ENCODE data around the gene KCNJ6.
"Not testable (repeated sequence)": the region's sequence is repeated elsewhere in the genome, so short reads cannot be mapped to it uniquely, and the experiment has no call there.

The KCNJ6 gene

DNA sequence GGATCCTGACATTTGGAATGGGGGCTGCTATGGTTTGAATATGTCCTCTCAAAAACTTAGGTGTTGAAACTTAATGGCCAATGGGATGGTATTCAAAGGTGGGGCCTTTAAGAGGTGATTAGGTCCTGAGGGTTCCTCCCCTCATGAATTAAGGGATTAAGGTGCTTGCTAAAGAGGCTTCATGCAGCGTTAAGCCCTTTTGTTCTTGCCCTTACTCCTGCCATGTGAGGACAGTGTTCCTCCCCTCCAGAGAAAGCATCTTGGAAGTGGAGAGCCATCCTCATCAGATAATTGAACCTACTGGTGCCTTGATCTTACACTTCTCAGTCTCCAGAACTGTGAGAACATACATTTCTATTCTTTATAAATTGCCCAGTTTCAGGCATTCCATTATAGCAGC lies 146.6 kb downstream of the KCNJ6 start:
- DNase-seq (ENCODE audit: low spot score) = no peak

DNA sequence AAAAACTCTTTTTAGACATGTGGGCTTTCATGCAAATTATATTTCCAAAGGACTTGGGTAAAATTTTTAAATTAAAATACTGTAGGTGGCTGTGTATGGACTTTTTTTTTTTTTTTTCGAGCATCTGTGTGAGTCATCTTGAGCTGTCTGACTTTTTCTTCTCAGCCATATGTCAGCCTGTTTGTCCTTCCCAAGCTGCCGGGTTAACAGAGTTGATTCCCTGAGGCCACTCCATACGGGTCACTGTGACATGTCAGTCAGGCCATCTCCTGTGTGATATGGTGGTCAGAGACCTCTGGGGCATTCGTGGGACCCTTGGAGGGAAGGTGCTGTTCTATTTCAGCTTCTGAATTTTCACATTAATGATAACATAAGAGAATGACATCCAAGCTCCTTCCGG lies 148.3 kb downstream of the KCNJ6 start:
- DNase-seq (ENCODE audit: low spot score) = no peak

DNA sequence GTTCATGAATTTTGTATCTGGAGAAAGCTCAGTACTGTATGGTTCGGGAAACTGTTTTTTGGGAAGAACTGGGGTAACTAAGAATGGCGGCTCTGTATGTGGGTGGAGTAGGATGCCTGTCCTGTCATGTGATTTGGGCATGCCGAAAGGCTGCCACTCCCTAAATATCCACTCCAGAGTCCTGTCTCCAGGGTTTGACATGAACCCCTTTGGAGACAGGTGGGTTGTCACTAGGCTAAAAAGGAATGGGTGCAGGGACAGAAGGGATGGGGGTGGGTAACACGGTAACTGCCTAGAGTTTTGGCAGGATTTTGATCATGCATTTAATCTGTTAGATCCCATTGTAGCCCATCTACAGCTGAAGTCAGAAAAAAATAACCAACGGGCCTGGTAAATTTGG lies 150.1 kb downstream of the KCNJ6 start:
- no peak for DNase-seq (ENCODE audit: low spot score)

DNA sequence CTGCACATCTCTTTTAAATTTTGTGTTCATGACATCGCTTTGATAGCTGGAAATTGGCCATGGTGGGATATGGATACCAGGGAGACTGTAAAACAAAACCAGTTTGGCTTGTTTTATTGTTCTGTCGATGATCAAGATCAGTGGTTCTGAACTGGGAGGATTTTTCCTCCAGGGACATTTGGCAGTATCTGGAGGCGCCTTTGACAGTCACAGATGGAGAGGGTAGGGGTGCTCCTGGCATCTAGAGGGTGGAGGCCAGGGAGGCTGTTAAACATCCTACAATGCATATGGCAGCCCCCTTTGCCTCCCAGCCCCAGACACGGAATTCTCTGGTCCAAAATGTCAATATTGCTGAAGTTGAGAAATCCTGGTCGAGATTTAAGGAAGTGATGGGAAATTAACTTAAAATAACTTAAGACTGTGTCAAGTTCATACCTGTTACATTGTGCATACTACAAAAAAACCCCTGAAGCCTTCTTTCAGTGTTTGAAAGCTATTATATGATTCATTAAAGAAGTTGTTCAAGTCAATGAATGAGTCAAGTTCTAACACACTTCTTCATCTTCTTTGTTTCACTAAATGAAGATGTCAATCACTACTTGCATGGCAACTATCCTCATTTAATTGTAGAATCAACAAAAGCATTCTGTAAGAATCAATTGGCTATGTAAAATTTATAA lies 150.9 kb downstream of the KCNJ6 start:
- no peak for DNase-seq (ENCODE audit: low spot score)

DNA sequence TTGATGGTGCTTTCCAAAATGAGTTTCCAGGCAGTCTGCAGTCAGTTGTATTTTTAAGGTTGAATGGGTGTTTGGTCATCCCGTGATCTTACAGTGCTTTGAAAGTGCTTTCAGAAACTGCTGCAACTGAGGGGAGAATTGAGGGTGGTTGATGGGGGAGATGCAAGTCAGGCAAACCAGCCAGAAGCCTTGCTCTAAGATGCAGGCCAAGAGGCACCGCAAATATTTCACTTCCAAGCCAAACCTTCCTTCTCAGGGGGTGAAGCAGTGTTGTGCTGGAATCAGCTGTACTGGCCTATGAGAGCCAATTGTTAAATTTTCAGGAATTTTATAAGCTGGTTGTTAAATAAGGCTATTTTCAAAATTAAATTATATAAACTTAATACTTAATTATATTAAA lies 151.6 kb downstream of the KCNJ6 start:
- no peak for DNase-seq (ENCODE audit: low spot score)

DNA sequence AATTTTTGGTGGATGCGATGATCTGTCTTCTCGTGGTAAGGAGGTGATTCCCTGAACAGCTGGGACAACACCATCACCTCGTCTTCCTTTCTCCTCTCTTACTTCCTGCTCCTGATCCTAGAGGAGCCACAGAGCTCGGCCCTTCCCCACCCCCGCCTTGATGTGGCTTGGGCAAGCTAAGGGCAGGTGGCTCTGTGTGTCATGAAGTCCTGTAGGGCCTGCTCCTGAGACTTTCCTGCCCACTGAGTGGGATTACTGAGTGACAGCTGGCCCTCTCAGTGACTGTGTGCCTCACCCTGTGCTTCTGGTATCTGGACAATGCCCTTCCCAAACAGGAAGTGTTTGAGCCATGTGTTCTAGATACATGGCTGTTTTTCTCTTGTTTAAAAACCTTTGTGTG lies 153.0 kb downstream of the KCNJ6 start:
- no peak for DNase-seq (ENCODE audit: low spot score)

DNA sequence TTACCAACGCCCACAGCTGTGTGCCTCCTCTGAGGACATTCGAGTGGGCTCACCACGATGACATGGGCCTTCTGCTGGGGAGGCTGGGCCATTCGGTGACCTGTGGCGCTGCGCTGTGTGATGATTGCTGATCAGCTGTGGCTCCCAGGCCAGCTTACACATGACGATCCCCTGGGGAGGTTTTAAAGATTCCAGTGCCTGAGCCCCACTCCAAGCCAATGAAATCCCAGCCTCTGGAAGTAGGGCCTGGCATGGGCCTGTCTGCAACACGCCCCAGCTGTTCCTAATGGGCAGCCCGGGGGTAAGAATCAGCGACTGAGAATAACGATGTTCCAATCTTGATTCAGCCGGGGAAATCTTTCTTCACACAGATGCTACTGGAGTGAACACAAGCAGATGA lies 153.7 kb downstream of the KCNJ6 start:
- DNase-seq (ENCODE audit: low spot score) = no peak

DNA sequence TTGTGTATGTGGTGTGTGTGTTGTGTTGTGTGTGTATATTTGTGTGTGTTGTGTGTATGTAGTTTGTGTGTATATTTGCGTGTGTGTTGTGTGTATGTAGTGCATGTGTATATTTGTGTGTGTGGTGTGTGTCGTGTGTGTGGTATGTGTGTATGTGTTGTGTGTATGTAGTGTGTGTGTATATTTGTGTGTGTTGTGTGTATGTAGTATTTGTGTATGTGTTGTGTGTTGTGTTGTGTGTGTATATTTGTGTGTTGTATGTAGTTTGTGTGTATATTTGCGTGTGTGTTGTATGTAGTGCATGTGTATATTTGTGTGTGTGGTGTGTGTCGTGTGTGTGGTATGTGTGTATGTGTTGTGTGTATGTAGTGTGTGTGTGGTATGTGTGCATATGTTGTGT lies 154.9 kb downstream of the KCNJ6 start:
- DNase-seq (ENCODE audit: low spot score) = not testable (repeated sequence)

DNA sequence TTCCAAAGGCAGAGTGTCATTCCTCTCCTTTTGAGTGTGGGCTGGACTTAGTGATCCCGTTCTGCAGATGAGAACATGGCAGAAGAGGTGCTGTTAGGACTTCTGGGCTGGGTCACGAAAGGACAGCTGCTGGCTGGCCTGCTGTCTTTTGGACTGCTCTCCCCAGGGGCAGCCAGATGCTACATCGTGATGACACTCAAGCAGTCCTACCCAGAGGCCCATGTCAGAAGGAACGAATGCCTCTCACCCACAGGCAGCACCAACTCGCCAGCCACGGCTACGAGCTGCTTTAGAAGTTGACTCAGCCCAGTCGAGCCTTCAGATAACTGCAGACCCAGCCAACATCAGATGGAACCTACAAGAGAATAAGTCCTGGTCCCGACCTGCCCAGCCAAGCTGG lies 156.5 kb downstream of the KCNJ6 start:
- DNase-seq (ENCODE audit: low spot score) = no peak

DNA sequence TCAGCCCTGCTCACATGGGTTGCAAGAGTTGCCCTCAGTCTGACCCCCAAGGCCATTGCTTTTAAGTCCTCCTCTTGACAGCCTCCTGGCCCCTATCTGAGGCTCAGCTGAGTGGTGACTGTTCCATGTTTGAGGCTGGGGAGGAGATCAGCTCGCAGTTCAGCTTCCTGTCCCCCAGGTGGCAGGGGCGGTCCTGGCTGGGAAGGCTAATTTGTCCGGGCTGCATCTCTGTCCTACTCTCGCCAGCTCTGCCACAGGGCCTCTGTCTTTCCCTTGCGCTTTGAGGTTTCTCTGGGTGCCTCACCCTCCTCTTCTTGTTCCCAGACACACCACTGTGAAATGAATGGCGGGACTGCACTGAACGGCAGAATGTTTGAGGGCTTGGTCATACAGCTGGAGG lies 157.3 kb downstream of the KCNJ6 start:
- DNase-seq (ENCODE audit: low spot score) = peak; percentile 20

DNA sequence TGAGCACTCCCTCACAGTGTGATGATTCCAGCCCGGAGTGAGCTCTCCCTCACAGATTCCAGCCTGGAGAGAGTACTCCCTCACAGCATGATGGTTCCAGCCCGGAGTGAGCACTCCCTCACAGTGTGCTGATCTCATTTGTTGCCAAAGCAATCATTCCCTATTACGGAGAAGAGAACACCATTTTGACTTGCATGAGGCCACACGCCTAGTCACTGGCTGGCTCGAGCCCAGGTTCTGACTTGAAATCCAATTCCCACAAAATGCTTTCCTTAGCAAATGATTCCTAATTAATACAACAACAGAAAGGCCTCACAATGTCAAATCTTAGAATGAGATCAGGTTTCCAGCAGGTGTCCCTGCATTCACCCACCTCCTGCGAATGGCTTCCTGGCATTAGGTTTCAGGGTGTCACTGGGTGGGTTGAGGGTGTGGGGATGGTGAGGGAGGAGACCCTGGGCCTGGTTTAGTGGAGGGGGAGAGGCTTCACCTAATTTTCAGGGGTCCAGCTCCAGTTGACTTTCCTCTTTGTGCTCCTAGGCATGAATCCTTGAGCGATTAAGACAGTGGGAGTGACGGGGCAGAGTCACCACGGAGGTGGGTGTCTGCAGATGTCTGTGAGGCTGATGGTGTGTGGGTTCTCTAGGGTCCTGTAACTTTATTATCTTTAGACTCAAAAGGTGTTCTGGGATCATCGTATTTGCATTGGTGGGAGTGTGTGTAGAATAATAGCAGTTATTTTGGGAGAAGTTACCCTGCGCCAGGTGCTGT lies 158.5 kb downstream of the KCNJ6 start:
- no peak for DNase-seq (ENCODE audit: low spot score)

DNA sequence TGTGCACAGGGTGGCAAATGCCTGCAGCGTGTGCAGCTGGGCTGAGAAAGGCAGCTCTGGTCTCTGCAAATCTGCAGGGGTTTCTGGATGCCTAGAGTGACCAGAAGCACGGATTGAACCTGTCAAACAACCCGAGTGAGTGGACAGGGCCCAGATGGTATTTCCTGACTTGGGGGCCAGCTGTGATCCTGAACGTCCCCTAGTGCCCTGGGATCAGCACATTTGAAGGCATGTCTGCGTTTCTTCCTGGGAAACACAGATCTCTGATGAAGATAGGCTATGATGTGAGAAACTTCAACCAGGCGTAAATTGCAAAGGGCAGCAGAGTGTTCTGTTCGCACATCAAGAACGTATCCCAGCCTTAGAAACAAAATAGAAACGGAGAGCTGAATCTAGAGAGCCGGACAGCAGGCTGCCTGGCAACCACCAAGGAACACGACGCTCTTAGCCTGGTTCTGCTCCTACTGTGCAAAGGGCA lies 163.1 kb downstream of the KCNJ6 start:
- DNase-seq (ENCODE audit: low spot score) = no peak

DNA sequence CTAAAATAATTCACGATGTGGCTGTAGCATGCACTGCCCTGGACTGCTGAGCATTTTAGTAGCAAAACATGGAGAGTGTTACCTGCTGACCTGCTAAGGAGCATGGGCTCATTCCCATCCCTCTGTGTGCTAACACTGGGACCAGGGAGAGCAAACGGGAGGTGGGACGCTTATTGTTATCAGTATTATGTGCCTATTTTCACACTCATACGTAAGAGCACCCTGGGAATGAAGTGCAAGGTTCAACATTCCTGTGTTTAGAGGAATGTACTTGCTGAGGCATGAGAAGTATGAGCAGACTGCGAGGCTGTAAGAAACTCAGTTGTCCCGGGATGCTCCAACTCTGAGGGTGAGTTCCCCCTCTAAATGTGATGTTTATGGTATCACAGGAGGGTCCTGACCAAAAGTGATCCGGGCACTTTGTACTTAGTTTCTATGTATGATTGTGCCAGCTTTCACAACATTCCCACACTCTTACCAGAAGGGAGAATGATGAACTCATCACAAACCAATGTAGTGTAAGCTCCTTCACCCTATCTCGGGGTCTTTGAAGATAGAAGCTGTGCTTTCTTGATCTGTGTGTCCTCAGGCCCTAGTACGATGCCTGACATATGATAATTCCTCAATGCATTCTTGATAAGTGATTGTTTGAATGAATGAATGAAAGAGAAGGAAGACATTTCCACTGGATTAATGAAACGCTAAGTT lies 164.8 kb downstream of the KCNJ6 start:
- DNase-seq (ENCODE audit: low spot score) = no peak

DNA sequence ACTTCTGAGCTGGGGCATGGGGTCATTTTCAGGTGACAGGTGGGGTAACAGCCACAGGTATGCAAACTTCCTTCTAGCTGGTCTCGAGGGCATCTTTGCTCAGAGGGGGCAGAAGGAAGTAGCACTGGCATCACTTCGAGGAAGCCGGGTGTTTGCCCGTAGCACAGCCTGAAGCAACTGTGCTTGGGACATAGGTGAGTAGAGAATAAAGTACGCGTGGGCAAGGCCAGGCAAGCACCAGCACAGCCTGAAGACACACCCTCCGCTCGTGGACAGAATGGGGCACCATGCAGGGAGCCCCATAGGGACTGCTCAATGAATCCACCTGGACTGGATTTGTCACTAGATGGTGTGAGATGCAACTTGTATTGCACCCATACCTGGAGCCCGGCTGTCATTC lies 167.1 kb downstream of the KCNJ6 start:
- DNase-seq (ENCODE audit: low spot score) = no peak

DNA sequence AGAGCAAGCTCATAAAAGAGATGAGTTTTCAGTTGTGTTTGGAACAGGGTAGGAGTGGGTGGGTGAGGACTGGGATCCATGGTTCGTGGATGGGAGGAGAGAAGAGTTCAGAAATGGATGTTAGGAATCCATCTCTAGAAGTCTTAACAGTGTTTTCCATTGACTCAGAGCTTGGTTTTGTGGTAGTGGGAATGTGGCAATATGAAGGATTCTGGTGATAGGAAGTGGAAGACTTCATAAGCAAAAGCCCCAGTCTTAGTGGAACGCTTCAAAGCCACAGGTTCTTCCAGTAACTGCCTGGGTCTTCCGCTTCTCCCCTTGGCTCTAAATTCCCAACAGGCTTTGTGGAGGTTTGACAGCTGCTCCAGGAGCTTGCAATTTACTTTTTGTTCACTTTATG lies 167.9 kb downstream of the KCNJ6 start:
- no peak for DNase-seq (ENCODE audit: low spot score)

DNA sequence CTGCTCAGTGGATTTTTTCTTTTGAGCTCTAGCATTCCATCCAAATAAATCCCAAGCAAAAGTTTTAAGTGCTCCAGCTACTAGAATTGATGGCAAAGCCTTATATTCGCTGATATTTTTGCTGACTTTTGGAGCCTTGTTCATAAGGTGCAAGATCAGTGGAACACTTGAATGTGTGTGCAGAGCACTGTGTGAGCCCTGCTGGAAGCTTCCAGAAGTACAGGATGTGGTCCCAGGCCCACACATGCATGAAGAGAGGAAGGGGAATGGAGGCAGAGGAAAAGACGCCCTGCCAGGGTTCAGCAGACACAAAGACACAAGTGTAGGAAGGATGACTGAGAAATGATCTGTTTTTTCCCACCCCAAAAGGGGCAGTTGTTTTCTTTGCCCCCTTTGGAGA lies 169.4 kb downstream of the KCNJ6 start:
- DNase-seq (ENCODE audit: low spot score) = no peak

DNA sequence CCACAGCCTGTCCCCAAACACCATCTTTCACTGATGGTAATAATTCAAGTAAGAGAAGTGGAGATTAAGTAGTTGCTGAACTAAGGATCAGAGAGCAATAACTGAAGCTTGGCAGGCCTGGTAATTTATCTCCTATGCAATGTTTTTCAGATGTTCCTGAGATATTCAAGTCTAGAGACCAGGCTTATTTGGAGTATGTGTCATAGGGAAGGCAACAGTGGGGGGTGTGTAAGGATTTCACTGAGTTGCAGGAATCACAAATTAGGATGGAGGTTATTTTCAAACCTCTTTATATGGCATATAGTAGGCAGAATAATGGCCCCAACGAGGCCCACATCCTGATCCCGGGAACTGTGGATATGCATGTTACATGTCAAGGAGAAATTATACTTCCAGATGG lies 171.7 kb downstream of the KCNJ6 start:
- DNase-seq (ENCODE audit: low spot score) = no peak

DNA sequence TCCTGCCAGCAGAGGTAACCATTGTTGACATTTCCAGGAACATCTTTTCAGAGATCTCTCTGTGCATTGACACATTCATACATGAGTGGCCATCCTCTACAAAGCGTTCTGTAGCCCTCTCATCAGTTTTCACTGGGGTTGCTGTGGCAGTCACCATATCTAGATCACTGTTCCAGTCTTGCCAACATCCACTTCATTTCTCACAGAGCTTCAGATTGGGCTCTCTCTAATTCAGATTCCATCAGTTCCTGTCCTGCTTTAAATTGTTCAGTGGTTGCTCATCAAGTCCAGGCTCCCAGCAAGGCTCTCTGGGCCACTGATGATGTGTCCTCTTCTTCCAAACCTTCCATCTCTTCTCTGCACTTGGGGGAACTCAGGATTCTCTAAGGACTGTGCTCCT lies 173.7 kb downstream of the KCNJ6 start:
- DNase-seq (ENCODE audit: low spot score) = no peak

DNA sequence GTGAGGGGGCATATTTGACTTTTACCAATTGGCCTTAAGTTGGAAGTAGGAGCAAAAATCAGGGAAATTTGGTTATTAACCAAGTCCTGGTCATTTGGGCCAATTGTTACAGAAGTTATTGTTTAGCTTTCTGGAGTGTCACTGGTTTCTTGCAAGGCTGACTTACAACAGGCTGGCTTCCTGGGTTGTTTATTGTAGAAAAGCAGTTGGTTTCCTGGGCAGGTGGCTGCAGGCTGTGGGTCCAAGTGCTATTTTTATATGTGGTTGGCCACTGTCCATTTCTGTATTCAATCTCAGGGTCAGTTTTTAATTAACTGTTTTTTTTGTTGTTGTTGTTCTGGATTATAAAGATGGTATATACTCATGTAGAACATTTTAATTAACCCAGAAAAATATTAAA lies 174.1 kb downstream of the KCNJ6 start:
- no peak for DNase-seq (ENCODE audit: low spot score)

DNA sequence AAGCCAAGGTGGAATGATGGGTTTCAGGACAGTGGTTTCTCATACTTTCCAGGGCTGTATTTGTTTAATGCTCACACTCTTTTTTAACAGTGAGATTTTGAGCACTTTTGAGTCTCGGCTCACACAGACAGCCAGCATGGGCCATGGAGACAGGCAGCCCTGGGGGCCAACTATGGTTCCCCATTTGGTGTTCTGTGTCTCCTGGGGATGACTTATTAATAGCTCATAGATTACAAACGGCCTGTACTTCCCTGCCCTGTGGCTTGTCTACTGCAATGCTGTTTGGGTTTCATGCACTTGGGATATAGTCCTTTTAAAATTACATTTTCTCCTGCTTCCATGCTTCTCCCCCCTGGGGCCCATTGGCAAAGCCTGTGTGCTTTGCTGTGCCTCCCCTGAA lies 178.3 kb downstream of the KCNJ6 start:
- DNase-seq (ENCODE audit: low spot score) = no peak

DNA sequence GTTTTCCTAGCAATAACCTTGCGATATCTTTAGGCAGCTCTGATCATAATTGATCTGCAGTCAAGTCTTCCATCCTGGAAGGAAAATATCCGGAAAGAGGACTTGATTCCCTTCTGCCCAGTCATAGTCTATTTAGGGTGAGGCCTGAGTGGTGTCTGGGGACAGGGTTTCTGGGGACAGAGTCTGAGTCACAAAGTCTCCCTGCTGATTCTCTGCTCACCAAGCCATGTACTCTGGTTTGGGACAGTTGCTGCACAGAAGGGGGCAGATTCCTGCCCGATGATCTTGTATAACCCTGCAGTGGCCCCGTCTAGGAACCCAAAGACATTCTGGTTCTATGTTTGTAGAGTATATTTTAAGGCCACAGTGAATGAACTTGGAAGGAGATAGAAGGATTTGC lies 178.8 kb downstream of the KCNJ6 start:
- no peak for DNase-seq (ENCODE audit: low spot score)

DNA sequence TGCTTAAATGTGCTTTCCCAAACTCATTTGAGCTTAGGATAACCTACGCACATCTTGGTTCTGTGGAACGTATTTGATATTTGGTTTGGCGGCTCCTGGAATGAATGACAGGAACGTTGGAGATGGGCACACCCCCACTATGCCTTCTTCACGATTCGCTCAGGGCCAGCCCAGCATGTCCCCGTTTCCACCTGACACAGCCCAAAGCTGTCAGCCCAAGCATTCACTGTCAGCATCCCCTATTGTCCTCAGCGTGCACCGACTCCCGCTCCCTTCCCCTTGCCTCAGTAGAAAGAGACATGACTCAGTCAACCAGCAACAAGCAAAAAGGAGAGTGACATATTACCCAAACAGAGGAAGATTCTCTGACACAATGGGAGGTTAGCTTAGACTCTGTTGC lies 181.4 kb downstream of the KCNJ6 start:
- DNase-seq (ENCODE audit: low spot score) = no peak

DNA sequence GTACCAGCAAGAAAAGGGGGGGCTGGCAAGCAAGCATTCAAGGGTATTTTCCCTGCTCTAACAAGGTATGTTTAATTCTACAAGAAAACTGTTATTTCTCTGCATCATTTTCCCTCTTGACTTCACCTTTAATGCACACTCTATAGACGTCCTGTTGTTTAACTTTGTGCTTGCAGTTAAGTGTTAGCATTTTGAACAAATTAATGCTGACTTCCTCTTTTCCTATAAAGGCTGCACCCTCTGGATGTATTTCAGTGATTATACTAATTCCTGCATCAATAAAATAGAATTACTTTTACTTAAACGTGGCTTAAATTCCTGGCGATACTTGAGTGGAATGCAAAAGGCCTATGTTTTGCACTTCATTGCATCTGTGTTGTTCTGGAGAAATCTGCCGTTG lies 183.3 kb downstream of the KCNJ6 start:
- no peak for DNase-seq (ENCODE audit: low spot score)
